DND-41 (cell line): ENCODE measurements around the gene ANKRD13A.

Experiments
- EZH2 ChIP-seq: IDR thresholded peaks from 3 replicates; pipeline ENCODE4 v1.6.1; 2012; ENCODE audit warnings: borderline replicate concordance, low read depth, mild to moderate bottlenecking, moderate library complexity, low read length, inconsistent platforms; ENCODE audit not compliant: severe bottlenecking
- TF ChIP-seq, protein P1 (sequence below): IDR thresholded peaks from 2 replicates; pipeline ENCODE4 v1.5.1; 2012; ENCODE audit warnings: borderline replicate concordance, low read length, moderate library complexity, mild to moderate bottlenecking; ENCODE audit not compliant: poor library complexity, severe bottlenecking; ENCODE audit errors: extremely low read depth

DNA sequence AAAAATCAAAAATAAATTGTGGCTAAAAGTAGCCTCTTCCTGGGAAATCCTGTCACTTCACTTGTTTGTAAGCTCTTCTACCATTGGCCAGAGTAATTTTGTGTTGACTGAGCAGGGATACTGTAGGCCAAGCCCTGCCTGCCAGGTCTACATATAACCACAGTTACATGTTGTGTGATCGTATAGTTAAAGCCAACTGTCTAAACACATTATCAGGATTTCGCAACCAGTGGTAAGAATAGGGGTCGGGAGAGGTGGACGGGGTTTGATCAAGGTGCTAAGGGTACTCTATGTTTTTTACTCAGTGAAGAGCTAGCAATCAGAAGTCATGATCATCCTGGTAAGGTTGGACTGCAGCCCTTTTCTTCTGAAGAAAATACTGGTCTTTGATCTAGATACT is 13.4 kb downstream of the ANKRD13A start:
- TF ChIP-seq, protein P1, sequence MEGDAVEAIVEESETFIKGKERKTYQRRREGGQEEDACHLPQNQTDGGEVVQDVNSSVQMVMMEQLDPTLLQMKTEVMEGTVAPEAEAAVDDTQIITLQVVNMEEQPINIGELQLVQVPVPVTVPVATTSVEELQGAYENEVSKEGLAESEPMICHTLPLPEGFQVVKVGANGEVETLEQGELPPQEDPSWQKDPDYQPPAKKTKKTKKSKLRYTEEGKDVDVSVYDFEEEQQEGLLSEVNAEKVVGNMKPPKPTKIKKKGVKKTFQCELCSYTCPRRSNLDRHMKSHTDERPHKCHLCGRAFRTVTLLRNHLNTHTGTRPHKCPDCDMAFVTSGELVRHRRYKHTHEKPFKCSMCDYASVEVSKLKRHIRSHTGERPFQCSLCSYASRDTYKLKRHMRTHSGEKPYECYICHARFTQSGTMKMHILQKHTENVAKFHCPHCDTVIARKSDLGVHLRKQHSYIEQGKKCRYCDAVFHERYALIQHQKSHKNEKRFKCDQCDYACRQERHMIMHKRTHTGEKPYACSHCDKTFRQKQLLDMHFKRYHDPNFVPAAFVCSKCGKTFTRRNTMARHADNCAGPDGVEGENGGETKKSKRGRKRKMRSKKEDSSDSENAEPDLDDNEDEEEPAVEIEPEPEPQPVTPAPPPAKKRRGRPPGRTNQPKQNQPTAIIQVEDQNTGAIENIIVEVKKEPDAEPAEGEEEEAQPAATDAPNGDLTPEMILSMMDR = no peak
- TF ChIP-seq EZH2 = no peak
